Lower lobe of right lung (tissue), 2 donors: ENCODE data around the gene MPIG6B. TPM values are rescaled to one million over a fixed set of nuclear protein-coding genes. Genes with fewer than 3 reads are reported as not detected.

Source experiments
- ATAC-seq, 2 donors: fragments of 200-7000 bp; cut with Tn5 transposase; one replicate each; pipeline ENCODE4 v1.9.1; 2020 to 2022; ENCODE audit warnings: mild to moderate bottlenecking in 2 of 2, moderate library complexity in 2 of 2
- DNase-seq: peaks from one replicate; pipeline ENCODE4 v3.0.0-alpha.2; 2020
- H3K27ac ChIP-seq: fragments of 200-600 bp; one replicate; pipeline ENCODE4 v1.8.0; 2022
- H3K27me3 ChIP-seq: fragments of 200-600 bp; one replicate; pipeline ENCODE4 v1.8.0; 2022; ENCODE audit warnings: low read depth
- H3K36me3 ChIP-seq: fragments of 200-600 bp; one replicate; pipeline ENCODE4 v1.8.0; 2022; ENCODE audit warnings: mild to moderate bottlenecking
- H3K4me1 ChIP-seq: fragments of 200-600 bp; one replicate; pipeline ENCODE4 v1.8.0; 2022
- H3K4me3 ChIP-seq: fragments of 200-600 bp; one replicate; pipeline ENCODE4 v1.8.0; 2022; ENCODE audit warnings: mild to moderate bottlenecking
- H3K9me3 ChIP-seq: fragments of 200-600 bp; one replicate; pipeline ENCODE4 v1.8.0; 2022
- intact Hi-C: fragments of 100-400 bp; cut with DNase I; formaldehyde crosslinking; loops from one replicate; pipeline ENCODE4 v1.11.0; 2022
- total RNA-seq: library from RNA; stranded (reverse); fragmentation: NEBNext Ultra II Directional; extraction: Animal tissue kit (Norgen Biotek cat#: 25700); gene quantifications from one replicate; pipeline ENCODE4 v1.2.1, GENCODE V29; 2021
- TF ChIP-seq, protein P1 (sequence below): fragments of 200-600 bp; IDR thresholded peaks from one replicate; pipeline ENCODE4 v1.8.0; 2022; ENCODE audit warnings: antibody characterized with exemption, mild to moderate bottlenecking
- donor health status: DM: no; HTN: yes; CAD: no; lungs with severe emphysema.

The MPIG6B gene
- total RNA-seq, 1 donor from 2014 or later = 2.6 TPM

DNA sequence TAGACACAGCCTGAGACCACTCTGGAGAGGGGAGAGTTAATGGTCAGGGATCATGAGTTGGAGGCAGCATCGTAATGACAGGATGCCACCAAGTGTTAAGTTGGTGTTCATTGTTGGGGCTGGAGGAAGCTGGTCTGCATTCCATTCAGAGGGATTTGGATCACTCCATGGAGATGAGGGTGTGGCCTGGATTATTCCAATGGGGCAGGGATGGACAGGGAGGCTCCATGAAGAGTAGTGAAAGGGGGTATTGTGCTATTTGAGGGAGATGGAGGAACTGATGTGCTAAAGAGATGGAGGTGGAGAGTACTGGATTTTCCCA is 40.4 kb downstream of the MPIG6B start:
- no peaks in the 10 kb centered on the region for H3K9me3 ChIP-seq
- H3K4me3 ChIP-seq = no peak overlapping the region
- peaks cover 5% of the 10 kb centered on the region for H3K4me1 ChIP-seq
- no peak overlapping the region for H3K27ac ChIP-seq
- intact Hi-C loops = no loop called here
- ATAC-seq (peak in 1 of 2 donors; percentile 13), DNase-seq (no peak)
- no peaks in the 10 kb centered on the region for H3K36me3 ChIP-seq
- TF ChIP-seq, protein P1, sequence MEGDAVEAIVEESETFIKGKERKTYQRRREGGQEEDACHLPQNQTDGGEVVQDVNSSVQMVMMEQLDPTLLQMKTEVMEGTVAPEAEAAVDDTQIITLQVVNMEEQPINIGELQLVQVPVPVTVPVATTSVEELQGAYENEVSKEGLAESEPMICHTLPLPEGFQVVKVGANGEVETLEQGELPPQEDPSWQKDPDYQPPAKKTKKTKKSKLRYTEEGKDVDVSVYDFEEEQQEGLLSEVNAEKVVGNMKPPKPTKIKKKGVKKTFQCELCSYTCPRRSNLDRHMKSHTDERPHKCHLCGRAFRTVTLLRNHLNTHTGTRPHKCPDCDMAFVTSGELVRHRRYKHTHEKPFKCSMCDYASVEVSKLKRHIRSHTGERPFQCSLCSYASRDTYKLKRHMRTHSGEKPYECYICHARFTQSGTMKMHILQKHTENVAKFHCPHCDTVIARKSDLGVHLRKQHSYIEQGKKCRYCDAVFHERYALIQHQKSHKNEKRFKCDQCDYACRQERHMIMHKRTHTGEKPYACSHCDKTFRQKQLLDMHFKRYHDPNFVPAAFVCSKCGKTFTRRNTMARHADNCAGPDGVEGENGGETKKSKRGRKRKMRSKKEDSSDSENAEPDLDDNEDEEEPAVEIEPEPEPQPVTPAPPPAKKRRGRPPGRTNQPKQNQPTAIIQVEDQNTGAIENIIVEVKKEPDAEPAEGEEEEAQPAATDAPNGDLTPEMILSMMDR = no peak
- H3K27me3 ChIP-seq = no peaks in the 10 kb centered on the region

GRCh38 chr6:31764198-31764597 is 41.0 kb downstream of the MPIG6B start:
- ATAC-seq (no peak), DNase-seq (no peak)
- intact Hi-C loops = no loop called here

DNA sequence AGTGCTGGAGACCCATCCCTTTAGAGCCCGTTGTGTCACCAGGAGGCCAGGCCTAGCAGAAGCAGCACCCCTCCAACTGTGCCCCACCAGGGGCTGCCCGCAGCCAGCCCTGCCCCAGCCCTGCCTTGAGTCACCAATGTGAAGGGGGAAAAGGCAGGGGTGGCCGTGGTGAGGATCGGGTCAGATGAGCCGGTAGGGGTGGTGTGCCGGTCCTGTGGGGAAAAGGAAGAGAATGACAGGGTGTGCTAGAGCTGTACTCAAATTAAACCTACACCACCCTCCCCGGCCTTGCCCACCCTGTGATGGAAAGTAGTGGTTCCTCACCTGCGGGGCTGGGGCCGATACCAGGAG is 42.4 kb downstream of the MPIG6B start:
- DNase-seq (no peak), ATAC-seq (no peak)
- no peak overlapping the region for H3K27ac ChIP-seq
- peaks cover 17% of the 10 kb centered on the region for H3K4me1 ChIP-seq
- intact Hi-C loops = no loop called here
- H3K4me3 ChIP-seq = no peak overlapping the region
- H3K27me3 ChIP-seq = no peaks in the 10 kb centered on the region
- TF ChIP-seq, protein P1 = no peak
- H3K9me3 ChIP-seq = no peaks in the 10 kb centered on the region
- H3K36me3 ChIP-seq = no peaks in the 10 kb centered on the region

More at GRCh38 chr6:31764198-31764597, 41.0 kb downstream of the MPIG6B start:
- no peak overlapping the region for H3K27ac ChIP-seq
- TF ChIP-seq, protein P1 = no peak
- no peak overlapping the region for H3K4me3 ChIP-seq
- H3K9me3 ChIP-seq = no peaks in the 10 kb centered on the region
- H3K27me3 ChIP-seq = no peaks in the 10 kb centered on the region
- no peaks in the 10 kb centered on the region for H3K36me3 ChIP-seq
- peaks cover 9% of the 10 kb centered on the region for H3K4me1 ChIP-seq

DNA sequence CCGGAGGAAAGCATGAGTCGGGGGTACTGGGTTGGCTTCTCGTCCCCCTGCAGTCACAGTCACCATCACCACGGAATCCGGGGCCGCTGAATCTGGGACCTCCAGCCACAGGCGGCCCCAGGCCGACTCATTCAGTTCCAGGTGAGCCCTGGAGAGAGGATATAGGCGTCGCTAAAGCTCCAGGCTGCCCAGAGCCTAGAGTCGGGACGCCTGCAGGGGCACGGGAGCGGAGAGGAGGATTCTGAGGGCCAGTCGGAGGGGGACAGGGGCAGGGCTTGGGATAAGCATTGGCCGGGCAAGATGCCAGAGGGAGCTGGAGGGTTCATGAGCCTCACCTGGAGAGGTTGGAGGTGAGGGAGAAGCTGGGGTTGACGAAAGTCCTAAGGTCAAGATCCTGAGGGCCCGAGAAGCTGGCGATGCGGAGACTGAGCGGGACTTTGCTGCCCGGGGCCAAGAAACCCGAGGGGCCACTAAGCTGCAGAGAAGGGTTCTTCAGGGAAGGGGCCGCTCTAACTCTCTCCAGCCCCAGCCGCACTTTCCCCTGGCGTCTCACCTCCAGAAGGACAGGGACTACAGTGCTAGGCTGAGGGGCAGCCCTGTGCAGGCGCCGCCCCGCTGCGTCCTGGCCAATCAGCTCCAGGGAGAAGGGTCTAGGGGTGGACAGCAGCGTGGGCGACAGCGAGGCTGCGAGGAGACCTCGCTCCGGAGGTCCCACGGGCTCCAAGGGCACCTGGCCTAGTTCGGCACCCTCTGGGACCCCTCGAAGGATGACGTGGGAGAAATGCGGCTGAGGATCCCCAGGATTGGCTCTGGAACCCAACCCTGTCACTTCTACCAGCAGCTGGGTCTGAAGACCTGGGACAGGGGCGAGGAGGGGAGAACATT is 43.0 kb downstream of the MPIG6B start:
- no peak overlapping the region for H3K27ac ChIP-seq
- no peaks in the 10 kb centered on the region for H3K27me3 ChIP-seq
- peak overlapping the region; percentile 27 for H3K4me3 ChIP-seq
- ATAC-seq (peak in 1 of 2 donors; percentile 27), DNase-seq (no peak)
- intact Hi-C loops = no loop called here
- H3K36me3 ChIP-seq = no peaks in the 10 kb centered on the region
- H3K9me3 ChIP-seq = no peaks in the 10 kb centered on the region
- H3K4me1 ChIP-seq = peaks cover 17% of the 10 kb centered on the region
- TF ChIP-seq, protein P1 = no peak

DNA sequence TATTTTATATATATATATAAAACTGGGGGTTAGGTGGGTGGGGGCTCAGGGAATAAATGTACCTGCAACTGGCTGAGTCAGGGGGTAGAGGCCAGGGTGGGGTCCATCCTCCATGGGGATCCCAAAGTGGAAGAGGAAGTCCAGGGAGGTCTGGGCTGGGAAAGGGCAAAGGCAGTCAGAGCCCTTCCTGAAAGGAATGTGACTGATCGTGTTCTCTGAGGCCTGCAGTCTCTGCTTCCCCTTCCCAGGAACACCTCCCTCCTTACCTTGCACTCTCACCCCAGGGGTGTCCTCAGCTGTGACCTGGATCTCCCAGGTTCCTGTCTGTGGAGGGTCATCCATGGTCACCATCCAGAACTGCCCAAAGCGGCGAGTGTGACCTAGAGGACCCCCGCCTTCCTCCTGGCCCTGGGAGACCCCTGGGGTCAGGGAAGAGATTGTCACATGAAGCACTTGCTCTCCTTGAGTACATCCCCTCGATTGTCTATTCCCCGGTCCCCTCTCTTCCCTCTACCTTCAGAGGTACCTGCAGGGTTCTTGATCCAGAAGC is 44.0 kb downstream of the MPIG6B start:
- Histone ChIP-seq H3K9me3 (no peaks in the 10 kb centered on the region), H3K36me3 (no peaks in the 10 kb centered on the region), H3K27me3 (no peaks in the 10 kb centered on the region), H3K4me1 (peaks cover 17% of the 10 kb centered on the region), H3K27ac (no peak overlapping the region), H3K4me3 (no peak overlapping the region)
- no peak for ATAC-seq
- DNase-seq = no peak
- TF ChIP-seq, protein P1 = no peak
- intact Hi-C loops = no loop called here
